Stimulated activated CD8-positive, alpha-beta memory T cell treated with anti-CD3 and anti-CD28 coated beads, Interleukin-4, amount 100 ng/mL, for 48 hours (primary cell): ENCODE results near the gene MAPK10.
"Not testable (repeated sequence)": the region's sequence is repeated elsewhere in the genome, so short reads cannot be mapped to it uniquely, and the experiment has no call there.

Experiments
- DNase-seq: peaks from one replicate; pipeline ENCODE4 v3.0.0-alpha.2; 2020

MAPK10 gene

DNA sequence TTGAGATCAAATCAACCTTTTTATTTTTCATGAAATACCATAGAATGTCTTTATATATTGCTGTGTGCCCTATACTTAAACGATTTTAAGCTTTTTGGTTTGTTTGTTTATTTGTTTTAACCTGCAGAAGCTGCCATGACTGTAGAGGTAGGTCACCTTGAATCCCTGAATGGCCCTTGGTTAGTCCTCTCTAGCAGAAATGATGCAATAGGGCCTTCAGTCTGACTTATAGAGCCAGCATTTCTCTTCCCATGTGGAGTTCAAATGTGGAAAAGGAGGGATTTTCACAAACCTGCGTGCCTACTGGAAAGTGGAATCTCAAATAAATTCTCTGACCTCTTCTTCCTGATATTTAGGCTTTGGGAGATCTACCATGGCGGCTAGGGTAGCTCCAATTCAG is 327.9 kb downstream of the MAPK10 start:
- DNase-seq: no peak

DNA sequence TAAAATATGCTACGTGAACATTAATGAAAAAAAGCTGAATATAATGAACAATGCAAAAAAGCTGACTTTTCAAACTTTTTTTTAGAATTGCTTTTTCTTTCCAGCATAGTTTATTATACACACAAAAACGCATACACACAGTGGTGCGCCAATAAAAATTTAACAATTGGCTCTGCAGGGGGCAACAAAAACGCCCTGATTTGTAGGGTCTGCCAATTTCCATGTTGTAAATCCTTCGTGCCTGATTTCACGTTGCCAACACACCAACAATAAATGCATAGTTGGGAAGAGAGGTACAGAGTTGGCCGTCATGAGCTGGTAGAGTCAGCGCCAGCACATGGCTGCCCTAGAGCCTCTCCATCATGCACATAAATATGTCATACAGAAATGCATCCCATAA is 333.1 kb downstream of the MAPK10 start:
- DNase-seq: no peak

DNA sequence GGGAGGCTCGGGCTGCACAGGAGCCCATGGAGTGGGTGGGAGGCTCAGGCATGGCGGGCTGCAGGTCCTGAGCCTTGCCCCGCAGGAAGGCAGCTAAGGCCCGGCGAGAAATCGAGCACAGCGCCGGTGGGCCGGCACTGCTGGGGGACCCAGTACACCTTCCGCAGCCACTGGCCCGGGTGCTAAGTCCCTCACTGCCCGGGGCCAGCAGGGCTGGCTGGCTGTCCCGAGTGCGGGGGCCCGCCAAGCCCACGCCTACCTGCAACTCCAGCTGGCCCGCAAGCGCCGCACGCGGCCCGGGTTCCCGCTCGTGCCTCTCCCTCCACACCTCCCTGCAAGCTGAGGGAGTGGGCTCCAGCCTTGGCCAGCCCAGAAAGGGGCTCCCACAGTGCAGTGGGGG is 338.2 kb downstream of the MAPK10 start:
- DNase-seq: not testable (repeated sequence)

DNA sequence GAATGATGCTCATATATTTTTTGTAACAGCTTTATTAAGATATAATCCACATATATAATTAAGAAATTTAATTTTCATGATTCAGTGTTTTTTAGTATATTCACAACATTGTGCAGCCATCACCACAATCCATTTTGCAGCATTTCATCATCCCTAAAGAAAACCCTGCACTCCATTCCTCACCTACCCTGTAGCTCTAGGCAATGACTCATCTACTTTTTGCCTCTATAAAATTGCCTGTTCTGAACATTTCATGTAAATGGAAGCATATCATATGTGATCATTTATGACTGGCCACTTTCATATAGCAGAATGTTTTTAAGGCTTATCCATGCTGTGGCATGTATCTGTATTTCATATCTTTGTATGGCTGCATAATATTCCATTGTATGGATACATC is 339.9 kb downstream of the MAPK10 start:
- DNase-seq: no peak

DNA sequence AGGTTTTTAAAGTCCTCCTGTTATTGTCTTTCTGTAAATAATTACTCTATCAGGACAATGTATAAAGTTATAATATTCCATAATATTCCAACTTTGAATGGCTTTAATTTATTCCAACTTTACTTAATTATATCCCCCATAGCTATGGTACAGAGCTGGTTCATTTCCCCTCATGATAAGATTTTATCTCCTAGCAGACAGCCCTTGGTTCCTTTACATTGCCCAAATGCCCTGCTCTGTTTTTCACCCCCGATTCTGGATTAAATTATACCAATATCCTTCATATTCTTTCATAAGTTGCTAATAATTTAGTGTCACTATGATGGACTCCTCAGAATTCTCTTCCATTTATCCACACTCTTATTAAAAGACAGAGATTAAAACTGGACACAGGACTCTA is 340.5 kb downstream of the MAPK10 start:
- DNase-seq: no peak

DNA sequence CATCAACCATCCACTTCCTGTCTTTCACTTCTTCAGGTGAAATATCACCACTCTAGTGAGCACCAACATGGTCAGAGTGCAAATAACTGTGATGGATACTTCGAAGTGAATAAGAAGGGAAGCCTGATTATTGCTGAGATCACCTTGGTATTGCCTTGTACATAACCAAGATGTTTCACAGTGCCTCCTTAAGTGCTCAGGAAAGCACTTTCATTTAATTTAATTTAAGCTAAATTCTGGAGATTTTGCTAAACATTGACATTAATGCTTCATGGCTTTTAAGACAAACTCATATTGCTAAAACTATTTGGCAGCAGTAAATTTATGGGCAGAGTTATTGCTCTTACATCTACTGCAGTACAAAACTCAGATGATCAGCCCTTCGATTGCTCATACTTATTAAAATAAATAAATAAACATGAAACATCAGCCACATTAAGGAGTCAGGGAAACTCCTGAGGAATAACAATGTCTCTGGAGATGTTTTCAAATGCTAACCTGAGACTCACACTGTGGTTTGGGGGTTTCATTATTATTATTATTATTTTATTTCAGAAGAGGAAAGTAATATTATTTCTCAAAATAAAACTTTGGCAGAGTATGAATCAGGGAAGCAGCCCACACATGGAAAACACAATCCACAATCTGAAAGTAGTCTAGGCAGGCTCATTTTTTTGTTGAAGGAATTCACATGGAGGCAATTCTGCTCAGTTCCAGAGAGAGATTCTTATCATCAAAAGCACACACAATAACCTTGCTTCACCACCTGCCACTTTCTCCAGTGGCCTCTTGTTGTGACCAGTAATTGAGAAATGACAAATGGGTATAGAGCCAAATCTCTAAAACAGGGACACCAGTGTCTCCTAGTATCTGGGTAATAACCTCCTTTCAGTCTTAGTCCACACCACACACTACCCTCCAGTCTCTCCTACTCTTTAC is 344.2 kb downstream of the MAPK10 start:
- no peak for DNase-seq

DNA sequence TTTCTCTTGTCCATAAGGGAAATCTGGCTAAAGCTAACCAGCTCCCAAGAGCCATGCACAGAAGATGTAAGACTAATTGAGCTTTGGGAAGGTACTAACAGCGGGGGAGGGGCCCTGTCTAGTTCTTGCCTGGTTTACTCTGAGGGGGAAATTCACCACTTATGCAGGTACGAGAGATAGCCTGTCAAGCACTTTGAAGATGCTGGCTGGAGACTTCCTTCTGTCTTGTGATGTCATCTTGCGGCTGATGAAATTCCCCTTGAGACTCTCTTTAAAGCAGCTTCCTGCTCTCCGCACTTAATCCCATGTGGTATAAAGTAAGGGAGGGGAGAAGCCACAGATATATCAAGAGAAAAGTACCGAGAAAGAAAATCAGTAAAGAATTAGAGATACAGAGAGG is 345.3 kb downstream of the MAPK10 start:
- DNase-seq: no peak

DNA sequence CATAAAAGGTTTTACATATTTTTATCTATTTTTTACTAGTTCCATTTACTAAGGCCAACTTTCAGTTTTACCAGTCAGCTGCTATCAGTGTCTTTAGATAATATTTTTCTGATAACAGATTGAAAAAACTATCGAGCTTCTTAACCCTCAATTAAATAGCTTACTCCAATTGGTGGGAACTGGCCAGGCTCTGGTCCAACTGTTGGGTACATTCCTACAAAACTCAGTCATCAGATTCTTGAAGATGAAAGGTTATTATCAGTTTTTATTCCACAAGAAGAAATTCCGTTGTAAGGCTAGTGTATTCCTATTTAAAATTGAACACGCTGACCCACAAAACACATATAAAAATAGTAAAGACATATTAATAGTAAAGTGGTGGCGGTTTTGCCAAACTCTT is 346.2 kb downstream of the MAPK10 start:
- no peak for DNase-seq

DNA sequence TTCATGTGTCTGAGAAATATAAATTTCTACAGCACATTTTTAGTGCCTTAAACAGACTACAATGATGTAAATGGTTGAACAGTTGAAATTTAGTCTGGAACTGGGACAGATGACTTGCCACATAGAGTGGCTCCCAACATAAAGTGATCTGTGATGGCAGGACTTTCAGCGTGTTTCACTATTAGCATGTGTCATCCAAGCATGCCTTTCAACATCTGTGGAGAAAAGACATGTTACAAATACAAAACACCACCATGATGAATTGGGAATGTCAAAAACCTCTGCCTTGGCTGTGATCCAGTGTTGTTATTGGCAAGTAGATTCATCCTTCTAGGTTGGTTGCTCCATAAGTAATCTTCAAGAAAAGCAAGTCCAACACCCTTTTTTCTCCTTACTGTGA is 348.7 kb downstream of the MAPK10 start:
- DNase-seq: no peak

DNA sequence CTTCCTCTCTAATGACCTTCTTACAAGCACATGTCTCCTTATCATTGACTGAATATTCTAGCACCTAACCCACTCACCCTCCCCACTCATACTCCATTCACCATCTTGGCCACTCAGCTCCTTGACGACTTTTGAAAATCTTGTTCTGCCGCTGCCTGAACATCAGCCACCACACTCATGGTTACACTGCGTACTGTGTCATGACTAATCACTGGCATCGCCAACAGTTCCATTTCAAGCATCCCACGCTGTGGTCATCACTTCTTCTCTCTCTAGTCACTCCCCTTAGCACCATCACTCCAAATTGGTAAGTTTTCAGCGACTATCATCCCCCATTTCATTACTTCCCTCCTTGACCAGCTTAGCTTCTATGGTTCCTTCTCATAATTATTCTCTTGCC is 352.8 kb downstream of the MAPK10 start:
- no peak for DNase-seq

DNA sequence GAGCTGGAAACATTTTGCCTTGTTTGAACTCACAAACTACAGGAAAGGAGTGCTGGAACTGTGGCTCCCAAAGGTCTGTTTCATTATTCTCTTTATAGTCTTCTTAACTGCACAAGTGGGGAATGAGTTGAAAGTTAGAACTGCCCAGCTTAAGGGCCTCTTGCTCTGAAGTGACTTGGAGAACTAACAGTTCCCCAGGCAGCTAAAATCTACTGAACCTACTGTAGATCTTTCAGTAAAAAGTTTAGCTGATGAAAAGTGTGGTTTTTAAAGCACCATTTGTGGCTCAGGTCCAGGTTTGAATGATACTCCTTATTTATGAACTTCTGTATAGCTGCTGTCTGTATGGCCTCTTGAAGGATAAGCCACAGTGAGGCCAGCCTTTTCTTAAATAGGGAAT is 353.8 kb downstream of the MAPK10 start:
- DNase-seq: no peak

DNA sequence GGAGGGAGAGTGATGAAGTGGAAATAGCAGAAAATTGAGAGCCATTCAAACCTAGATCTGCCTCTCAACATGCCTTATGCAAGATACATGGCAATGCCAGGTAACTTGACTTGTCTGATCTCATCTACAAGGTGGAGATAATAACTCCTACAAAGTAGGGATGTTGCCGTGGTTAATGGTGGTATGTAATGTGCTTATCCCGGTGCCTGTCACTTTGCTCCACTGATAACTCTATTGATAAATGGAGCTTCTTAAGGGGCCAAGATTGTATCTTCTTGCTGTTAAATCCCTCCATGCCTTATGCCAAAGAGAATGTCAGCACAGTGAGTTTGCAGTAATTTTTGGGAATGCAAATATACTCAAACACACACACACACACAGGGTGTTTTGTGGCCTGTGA is 355.8 kb downstream of the MAPK10 start:
- no peak for DNase-seq

DNA sequence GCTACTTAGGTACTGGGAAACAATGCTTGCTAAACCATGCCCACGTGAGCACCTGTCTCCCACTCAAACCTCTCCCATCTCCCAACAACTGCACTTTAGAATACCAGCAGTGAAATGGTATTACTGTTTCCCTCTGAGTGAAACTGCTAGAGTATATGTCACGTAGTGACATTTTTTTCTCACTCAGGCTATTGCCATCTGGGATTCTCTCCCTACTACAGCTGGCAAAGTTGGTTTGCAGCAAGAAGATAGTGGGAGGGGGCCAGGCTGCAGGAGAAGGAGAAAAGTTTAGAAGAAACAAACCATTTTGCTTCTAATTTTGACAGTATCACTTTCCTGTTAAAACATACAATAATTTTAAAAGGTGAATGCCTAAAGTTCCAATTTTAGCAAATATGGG is 358.3 kb downstream of the MAPK10 start:
- DNase-seq: no peak

DNA sequence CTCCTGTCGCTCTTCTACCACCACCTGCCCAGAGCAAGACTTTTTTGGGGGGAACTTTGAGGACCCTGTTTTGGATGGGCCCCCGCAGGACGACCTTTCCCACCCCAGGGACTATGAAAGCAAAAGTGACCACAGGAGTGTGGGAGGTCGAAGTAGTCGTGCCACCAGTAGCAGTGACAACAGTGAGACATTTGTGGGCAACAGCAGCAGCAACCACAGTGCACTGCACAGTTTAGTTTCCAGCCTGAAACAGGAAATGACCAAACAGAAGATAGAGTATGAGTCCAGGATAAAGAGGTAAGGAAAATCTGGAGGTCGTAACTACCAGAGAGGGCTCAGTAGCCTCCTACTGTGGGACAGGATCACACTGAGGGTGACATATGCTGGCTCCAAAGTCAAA is 364.5 kb downstream of the MAPK10 start:
- DNase-seq: no peak

DNA sequence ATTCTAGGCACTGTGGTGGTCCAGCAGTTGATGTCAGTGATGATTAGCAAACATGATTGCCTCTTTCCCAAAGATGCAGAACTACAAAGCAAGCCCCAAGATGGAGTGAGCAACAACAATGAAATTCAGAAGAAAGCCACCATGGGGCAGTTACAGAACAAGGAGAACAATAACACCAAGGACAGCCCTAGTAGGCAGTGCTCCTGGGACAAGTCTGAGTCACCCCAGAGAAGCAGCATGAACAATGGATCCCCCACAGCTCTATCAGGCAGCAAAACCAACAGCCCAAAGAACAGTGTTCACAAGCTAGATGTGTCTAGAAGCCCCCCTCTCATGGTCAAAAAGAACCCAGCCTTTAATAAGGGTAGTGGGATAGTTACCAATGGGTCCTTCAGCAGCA is 365.3 kb downstream of the MAPK10 start:
- DNase-seq: no peak

DNA sequence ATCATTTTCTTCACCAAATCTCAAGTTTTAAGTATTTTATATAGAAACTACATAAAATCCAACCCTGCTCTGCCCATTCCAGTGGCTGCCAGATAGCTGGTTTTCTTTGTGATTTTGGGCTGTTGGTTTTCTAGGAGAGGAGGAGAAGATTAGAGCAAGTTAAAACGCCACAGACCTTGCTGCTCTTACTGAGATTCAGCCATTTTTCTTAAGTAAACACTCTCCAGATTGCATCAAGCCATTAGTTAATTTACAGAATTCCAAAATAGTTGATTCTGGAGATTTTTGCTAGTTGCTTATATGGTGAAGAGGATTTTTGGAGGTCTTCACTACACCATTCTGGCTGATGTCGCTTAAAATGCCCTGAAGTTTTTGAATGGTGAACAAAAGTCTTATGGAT is 366.2 kb downstream of the MAPK10 start:
- no peak for DNase-seq

DNA sequence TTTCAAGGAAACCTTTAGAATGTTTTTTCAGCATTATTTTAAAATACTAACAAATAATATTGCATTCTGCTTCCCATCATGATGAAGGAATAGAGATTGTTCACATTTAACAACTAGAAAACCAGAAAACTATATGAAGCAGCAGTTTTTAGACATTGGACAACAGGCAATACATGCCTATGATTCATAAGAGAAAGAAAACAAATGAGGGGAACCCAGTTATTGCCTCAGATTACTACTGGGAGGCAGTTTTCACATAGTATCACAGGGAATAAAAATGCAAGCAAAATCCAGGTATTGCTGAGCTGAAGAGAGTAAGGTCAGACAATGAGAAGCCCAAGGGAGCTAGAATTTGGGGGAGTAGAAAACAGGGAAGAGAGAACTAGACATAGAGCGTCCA is 373.6 kb downstream of the MAPK10 start:
- DNase-seq: no peak

DNA sequence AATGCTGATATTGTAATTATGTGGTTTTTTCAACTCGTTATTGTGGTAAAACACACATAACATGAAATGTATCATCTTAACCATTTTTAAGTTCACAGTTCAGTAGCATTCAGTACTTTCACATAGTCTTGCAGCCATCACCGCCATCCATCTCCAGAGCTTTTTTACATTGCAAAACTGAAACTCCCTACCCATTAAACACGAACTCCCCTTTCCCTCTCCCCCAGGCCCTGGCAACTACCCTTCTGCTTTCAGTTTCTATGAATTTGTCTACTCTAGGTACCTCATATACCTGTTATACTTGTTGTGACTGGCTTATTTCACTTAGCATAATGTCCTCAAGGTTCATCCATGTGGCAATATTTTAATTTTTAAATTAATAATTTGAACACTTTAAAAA is 380.6 kb downstream of the MAPK10 start:
- no peak for DNase-seq

DNA sequence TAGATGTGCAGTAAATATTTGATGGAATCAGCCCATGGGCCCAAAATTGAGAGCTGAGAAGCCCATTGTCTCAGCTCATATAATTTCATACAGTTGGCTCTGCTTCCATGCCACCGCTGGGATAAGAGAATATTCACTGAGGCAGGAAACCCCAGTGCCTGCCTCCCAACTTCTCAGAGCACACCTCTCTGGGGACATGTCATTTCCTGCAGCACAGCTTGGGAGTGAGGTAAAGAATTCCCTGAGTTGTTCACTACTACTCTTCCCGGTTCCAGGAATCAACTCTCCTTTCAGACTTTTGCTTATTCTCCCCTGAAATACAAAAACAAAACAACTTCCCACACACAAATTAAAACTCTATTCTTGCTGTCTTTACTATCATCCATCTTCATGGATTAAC is 389.3 kb downstream of the MAPK10 start:
- DNase-seq: no peak

DNA sequence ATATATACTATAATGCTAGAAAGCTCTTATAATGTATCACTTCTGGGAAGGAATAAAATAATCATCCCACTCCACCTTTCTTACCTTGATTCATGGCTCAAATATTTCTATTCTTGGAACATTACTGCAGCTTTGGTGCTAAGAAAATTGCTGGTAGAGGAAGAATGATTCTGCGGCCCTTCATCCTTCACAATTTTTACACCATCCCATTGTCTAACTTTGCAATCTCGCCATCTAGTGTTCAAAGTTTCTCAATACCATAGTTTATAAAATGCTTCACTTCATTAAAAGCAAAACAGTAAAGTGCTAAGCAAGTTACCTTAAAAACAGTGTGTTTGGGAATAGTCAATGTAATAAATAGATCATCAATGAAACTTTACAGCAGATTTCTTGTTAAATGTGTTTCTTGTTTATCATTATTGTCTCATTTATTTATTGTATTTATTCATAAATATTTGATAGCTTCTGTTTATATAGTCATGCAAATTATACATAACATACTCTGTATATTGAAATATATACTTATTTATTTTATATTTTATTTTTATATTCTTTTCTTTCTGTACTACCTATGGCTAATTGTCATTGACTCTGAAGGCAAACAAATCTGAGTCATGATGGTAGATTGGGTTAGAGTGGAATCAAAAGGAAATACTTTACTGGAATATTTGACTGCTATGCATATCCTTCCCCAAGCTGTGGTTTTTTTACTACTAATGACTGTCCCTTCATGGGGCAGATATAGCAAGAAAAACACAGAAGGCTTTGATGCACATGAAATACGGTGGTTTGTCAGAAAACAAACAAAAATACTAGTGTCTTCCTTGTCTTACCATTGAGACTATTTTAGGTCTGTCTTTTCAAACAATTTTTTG is 390.7 kb downstream of the MAPK10 start:
- DNase-seq: no peak

DNA sequence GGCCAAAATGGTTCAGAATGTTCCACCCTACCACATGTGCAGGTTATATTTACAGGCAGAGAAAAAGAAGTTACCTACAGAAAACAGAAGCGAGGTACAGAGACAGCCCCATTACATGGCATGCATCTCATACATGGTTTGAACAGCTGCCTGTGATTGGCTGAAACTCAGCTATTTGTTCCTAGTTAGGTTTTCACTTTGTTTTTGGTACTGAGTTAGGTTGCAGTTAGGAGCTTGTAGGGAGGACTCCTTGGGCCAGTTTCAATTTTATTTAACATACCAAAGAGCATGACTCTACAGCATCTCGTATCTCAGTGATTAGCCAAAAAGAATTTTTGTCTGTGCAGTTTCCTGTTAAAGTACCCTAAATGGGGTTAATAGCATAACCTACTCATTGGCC is 392.0 kb downstream of the MAPK10 start:
- DNase-seq: no peak

DNA sequence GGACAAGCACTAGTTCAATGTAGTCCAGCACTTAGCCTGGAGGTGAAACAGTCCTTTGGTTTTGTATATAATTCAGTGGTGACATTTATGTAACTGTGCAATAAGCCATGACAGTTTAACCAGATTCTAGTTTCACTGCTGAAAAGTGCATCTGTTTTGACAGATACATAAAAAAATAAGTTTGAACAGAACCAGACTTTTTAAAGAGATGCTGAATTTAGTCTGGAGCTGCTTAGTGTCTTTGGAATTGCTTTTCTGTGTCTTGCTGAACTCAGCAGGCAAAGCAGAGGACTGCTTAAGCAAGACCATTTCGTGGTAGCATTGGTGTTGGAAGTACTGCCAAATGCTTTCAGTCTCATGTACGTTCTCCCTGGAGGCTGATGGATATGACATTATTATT is 393.5 kb downstream of the MAPK10 start:
- DNase-seq: no peak

DNA sequence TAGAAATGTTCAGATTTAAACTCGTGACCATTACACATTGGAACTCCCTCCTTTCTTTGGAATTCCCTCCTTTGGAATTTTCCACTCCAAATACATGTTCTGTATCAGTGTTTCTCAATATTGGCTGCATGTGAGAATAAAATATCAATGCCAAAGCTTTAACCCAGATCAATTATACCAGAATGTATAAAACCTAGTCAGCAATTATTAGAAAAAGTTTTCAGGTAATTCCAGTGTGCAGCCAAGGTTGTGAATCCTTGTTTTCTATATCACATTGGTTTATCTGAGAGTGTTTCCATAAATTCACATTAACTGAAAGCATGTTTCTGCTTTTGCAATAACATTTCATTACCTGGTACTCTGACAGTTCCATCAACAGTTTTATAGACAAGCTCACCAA is 394.3 kb downstream of the MAPK10 start:
- DNase-seq: no peak

DNA sequence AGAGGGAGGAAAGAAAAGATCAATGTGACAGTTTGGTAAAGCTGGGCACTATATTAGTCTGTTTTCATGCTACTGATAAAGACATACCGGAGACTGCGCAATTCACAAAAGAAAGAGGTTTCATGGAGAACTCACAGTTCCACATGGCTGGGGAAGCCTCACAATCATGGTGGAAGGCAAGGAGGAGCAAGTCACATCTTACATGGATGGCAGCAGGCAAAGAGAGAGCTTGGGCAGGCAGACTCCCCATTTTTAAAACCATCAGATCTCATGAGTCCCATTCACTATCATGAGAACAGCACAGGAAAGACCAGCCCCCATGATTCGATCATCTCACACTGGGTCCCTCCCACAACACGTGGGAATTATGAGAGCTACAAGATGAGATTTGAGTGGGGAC is 394.8 kb downstream of the MAPK10 start:
- not testable (repeated sequence) for DNase-seq
